ENCODE data around the gene RBMS2. TPM values are rescaled to one million over a fixed set of nuclear protein-coding genes. Genes with fewer than 3 reads are reported as not detected.
A peak's percentile ranks its signal among the peaks of the same experiment; 100 is the strongest.

The RBMS2 gene
- total and polyA plus RNA-seq, 9 of the 15 experiments (the other 6 are each of a cell fraction or from before 2014, with no cell fraction given), result 0.08 to 10.5 (median 0.31) TPM

GRCh38 chr12:56565510-56566101, 44.0 kb downstream of the RBMS2 start (continued):
- TF ChIP-seq, protein P1, sequence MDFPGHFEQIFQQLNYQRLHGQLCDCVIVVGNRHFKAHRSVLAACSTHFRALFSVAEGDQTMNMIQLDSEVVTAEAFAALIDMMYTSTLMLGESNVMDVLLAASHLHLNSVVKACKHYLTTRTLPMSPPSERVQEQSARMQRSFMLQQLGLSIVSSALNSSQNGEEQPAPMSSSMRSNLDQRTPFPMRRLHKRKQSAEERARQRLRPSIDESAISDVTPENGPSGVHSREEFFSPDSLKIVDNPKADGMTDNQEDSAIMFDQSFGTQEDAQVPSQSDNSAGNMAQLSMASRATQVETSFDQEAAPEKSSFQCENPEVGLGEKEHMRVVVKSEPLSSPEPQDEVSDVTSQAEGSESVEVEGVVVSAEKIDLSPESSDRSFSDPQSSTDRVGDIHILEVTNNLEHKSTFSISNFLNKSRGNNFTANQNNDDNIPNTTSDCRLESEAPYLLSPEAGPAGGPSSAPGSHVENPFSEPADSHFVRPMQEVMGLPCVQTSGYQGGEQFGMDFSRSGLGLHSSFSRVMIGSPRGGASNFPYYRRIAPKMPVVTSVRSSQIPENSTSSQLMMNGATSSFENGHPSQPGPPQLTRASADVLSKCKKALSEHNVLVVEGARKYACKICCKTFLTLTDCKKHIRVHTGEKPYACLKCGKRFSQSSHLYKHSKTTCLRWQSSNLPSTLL (IDR thresholded peaks at IDR 0.05), result no peak
- TF ChIP-seq STAG1 (CRISPR knock-in tag; IDR thresholded peaks at IDR 0.05; ENCODE audit: borderline replicate concordance) (no peak), MXI1 (IDR thresholded peaks at IDR 0.05; ENCODE audit: low read depth, low read length) (no peak), FOXK2 (conservative IDR thresholded peaks at IDR 0.05 in 1 of 2, IDR thresholded peaks at IDR 0.05 in 1 of 2; ENCODE audit: low read depth in 2 of 2) (0 out of 4 replicates have a peak, but pooled peaks have one; percentile 35 to 45), HMGN3 (IDR thresholded peaks at IDR 0.05; ENCODE audit: borderline replicate concordance, extremely low read depth, insufficient read length, low read depth, low read length) (no peak), ZSCAN29 (IDR thresholded peaks at IDR 0.05) (no peak), ZNF232 (CRISPR knock-in tag; IDR thresholded peaks at IDR 0.05) (no peak), ZC3H8 (IDR thresholded peaks at IDR 0.05) (no peak), BRF1 (IDR thresholded peaks at IDR 0.05; ENCODE audit: borderline replicate concordance, extremely low read depth, insufficient read length) (no peak), ZNF512 (tag; IDR thresholded peaks at IDR 0.05) (no peak), ZNF133 (CRISPR knock-in tag; IDR thresholded peaks at IDR 0.05) (no peak), ZEB2 (IDR thresholded peaks at IDR 0.05) (no peak), TAL1 (IDR thresholded peaks at IDR 0.05) (no peak), TBP (optimal IDR thresholded peaks at IDR 0.05; ENCODE audit: low read depth, low read length) (peak; percentile 8), CBFA2T3 (IDR thresholded peaks at IDR 0.05) (no peak), RHOXF2B (CRISPR knock-in tag; conservative IDR thresholded peaks at IDR 0.05) (no peak), CAMTA2 (CRISPR knock-in tag; conservative IDR thresholded peaks at IDR 0.05) (no peak), HDGF (IDR thresholded peaks at IDR 0.05) (no peak), ZNF551 (CRISPR knock-in tag; IDR thresholded peaks at IDR 0.05) (no peak), ATF7 (IDR thresholded peaks at IDR 0.05) (peak; percentile 61; the same call in 1 of the 2 replicates), RBBP5 (IDR thresholded peaks at IDR 0.05; ENCODE audit: borderline replicate concordance, insufficient read depth, low read length, poor library complexity, severe bottlenecking) (peak; percentile 49)
- TF ChIP-seq, protein P2, sequence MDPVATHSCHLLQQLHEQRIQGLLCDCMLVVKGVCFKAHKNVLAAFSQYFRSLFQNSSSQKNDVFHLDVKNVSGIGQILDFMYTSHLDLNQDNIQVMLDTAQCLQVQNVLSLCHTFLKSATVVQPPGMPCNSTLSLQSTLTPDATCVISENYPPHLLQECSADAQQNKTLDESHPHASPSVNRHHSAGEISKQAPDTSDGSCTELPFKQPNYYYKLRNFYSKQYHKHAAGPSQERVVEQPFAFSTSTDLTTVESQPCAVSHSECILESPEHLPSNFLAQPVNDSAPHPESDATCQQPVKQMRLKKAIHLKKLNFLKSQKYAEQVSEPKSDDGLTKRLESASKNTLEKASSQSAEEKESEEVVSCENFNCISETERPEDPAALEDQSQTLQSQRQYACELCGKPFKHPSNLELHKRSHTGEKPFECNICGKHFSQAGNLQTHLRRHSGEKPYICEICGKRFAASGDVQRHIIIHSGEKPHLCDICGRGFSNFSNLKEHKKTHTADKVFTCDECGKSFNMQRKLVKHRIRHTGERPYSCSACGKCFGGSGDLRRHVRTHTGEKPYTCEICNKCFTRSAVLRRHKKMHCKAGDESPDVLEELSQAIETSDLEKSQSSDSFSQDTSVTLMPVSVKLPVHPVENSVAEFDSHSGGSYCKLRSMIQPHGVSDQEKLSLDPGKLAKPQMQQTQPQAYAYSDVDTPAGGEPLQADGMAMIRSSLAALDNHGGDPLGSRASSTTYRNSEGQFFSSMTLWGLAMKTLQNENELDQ (CRISPR knock-in tag; IDR thresholded peaks at IDR 0.05; ENCODE audit: borderline replicate concordance), result no peak
- TF ChIP-seq, protein P3, sequence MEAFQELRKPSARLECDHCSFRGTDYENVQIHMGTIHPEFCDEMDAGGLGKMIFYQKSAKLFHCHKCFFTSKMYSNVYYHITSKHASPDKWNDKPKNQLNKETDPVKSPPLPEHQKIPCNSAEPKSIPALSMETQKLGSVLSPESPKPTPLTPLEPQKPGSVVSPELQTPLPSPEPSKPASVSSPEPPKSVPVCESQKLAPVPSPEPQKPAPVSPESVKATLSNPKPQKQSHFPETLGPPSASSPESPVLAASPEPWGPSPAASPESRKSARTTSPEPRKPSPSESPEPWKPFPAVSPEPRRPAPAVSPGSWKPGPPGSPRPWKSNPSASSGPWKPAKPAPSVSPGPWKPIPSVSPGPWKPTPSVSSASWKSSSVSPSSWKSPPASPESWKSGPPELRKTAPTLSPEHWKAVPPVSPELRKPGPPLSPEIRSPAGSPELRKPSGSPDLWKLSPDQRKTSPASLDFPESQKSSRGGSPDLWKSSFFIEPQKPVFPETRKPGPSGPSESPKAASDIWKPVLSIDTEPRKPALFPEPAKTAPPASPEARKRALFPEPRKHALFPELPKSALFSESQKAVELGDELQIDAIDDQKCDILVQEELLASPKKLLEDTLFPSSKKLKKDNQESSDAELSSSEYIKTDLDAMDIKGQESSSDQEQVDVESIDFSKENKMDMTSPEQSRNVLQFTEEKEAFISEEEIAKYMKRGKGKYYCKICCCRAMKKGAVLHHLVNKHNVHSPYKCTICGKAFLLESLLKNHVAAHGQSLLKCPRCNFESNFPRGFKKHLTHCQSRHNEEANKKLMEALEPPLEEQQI (IDR thresholded peaks at IDR 0.05), result no peak

All from K562 (cell line).